Neural progenitor cell (in vitro differentiated cells): ENCODE results near the gene HSPB6.

Source experiments
- CTCF ChIP-seq: fragments of 200-600 bp; sonication (generic); IDR thresholded peaks from 2 replicates; pipeline ENCODE4 v1.5.1; 2017; ENCODE audit warnings: antibody characterized with exemption, mild to moderate bottlenecking
- EZH2 ChIP-seq: fragments of 200-600 bp; sonication (generic); IDR thresholded peaks from 2 replicates; pipeline ENCODE4 v1.6.1; 2017; ENCODE audit warnings: antibody characterized with exemption, mild to moderate bottlenecking, moderate library complexity
- EZH2phosphoT487 ChIP-seq: fragments of 200-600 bp; sonication (generic); IDR thresholded peaks from 2 replicates; pipeline ENCODE4 v1.6.1; 2017; ENCODE audit warnings: antibody characterized with exemption

- TF ChIP-seq CTCF (no peak), EZH2 (no peak), EZH2phosphoT487 (no peak)
Observed at GRCh38 chr19:35781650-35782049, 24.8 kb upstream of the HSPB6 start.
